HL-60/S4 treated with phorbol 12-myristate 13-acetate at 8.2 ng/mL for 4 days and 3 days (cell line): ENCODE data around the gene DGKE.

ENCODE experiments used
- in situ Hi-C: fragments of 300-500 bp; cut with MboI; formaldehyde crosslinking; loops from 2 replicates; pipeline ENCODE4 v1.15.0; 2022; ENCODE audit warnings: low sequenced_read_pairs

The DGKE gene

GRCh38 chr17:56812901-56813388 is 21.0 kb upstream of the DGKE start:
- in situ Hi-C loops: loop anchor here (10.0 kb wide), 1 partner anchor 132 kb away; no protein-coding TSS in a partner anchor

- in situ Hi-C loops: loop anchor here (10.0 kb wide), 1 partner anchor 129 kb away; no protein-coding TSS in a partner anchor
Observed at GRCh38 chr17:56815711-56816110, 18.2 kb upstream of the DGKE start.

- in situ Hi-C loops: loop anchor here (10.0 kb wide), 1 partner anchor 128 kb away; no protein-coding TSS in a partner anchor
Observed at GRCh38 chr17:56817066-56817465, 16.9 kb upstream of the DGKE start.

GRCh38 chr17:56819030-56819429 is 14.9 kb upstream of the DGKE start:
- in situ Hi-C loops: loop anchor here (10.0 kb wide), 1 partner anchor 126 kb away; no protein-coding TSS in a partner anchor

- in situ Hi-C loops: loop anchor here (10.0 kb wide), 1 partner anchor 125 kb away; no protein-coding TSS in a partner anchor
Observed at GRCh38 chr17:56819431-56820145, 14.4 kb upstream of the DGKE start.

- in situ Hi-C loops: no loop called here
Observed at GRCh38 chr17:56820207-56820606, 13.7 kb upstream of the DGKE start.

- in situ Hi-C loops: no loop called here
Observed at GRCh38 chr17:56821847-56822534, 12.0 kb upstream of the DGKE start.

- in situ Hi-C loops: no loop called here
Observed at GRCh38 chr17:56822725-56823124, 11.2 kb upstream of the DGKE start.

GRCh38 chr17:56823848-56824247 is 10.1 kb upstream of the DGKE start:
- in situ Hi-C loops: no loop called here

GRCh38 chr17:56824503-56824902 is 9.4 kb upstream of the DGKE start:
- in situ Hi-C loops: no loop called here

- in situ Hi-C loops: no loop called here
Observed at GRCh38 chr17:56826611-56827414, 7.1 kb upstream of the DGKE start.

GRCh38 chr17:56830726-56831368 is 3.1 kb upstream of the DGKE start:
- in situ Hi-C loops: no loop called here

GRCh38 chr17:56831369-56832095 is 2.4 kb upstream of the DGKE start:
- in situ Hi-C loops: no loop called here

- in situ Hi-C loops: no loop called here
Observed at GRCh38 chr17:56832446-56832845, 1.5 kb upstream of the DGKE start.

- in situ Hi-C loops: no loop called here
Observed at GRCh38 chr17:56833057-56833808, 718 bp upstream of the DGKE start.

GRCh38 chr17:56834380-56835263 is 671 bp downstream of the DGKE start:
- in situ Hi-C loops: no loop called here

GRCh38 chr17:56835264-56835585 is 1.3 kb downstream of the DGKE start:
- in situ Hi-C loops: no loop called here

GRCh38 chr17:56838687-56839086 is 4.7 kb downstream of the DGKE start:
- in situ Hi-C loops: no loop called here
